HFFc6 (cell line): ENCODE measurements around the gene ZNF714. TPM values are rescaled to one million over a fixed set of nuclear protein-coding genes. Genes with fewer than 3 reads are reported as not detected.
"Not testable (repeated sequence)": the region's sequence is repeated elsewhere in the genome, so short reads cannot be mapped to it uniquely, and the experiment has no call there.

ENCODE experiments used
- DNase-seq: peaks from one replicate; pipeline ENCODE4 v3.0.0-alpha.2; 2018
- H3K27ac Mint-ChIP-seq: 2 replicates; pipeline ENCODE4 v1.8.0; 2020; ENCODE audit warnings: mild to moderate bottlenecking, mixed read lengths
- H3K27me3 Mint-ChIP-seq: 2 replicates; pipeline ENCODE4 v1.8.0; 2021; ENCODE audit warnings: mild to moderate bottlenecking, moderate library complexity, mixed read lengths; ENCODE audit not compliant: insufficient read depth
- H3K36me3 Mint-ChIP-seq: 2 replicates; pipeline ENCODE4 v1.8.0; 2021; ENCODE audit warnings: low read depth, mixed read lengths
- H3K4me1 Mint-ChIP-seq: 2 replicates; pipeline ENCODE4 v1.8.0; 2020; ENCODE audit warnings: low read depth, mixed read lengths
- H3K4me3 Mint-ChIP-seq: 2 replicates; pipeline ENCODE4 v1.8.0; 2020; ENCODE audit warnings: mild to moderate bottlenecking, moderate library complexity, mixed read lengths
- H3K9me3 Mint-ChIP-seq: 2 replicates; pipeline ENCODE4 v1.8.0; 2020; ENCODE audit warnings: mild to moderate bottlenecking, mixed read lengths
- total RNA-seq, 6 experiments: library from RNA; stranded (reverse); fragmentation: NEBNext Ultra II Directional; extraction: Animal tissue kit (Norgen Biotek cat#: 25700); gene quantifications; 2 replicates in 1 of 6; 3 replicates in 5 of 6; pipeline ENCODE4 v1.2.3, GENCODE V29; 2021
- TF ChIP-seq, protein P1 (sequence below): fragments of 200-600 bp; sonication (generic); IDR thresholded peaks from 2 replicates; pipeline ENCODE4 v1.5.0; 2021; ENCODE audit warnings: antibody characterized with exemption, mild to moderate bottlenecking

Gene ZNF714
- total RNA-seq, 6 experiments from 2014 or later, result 5.4 to 10.8 (median 8.6) TPM

DNA sequence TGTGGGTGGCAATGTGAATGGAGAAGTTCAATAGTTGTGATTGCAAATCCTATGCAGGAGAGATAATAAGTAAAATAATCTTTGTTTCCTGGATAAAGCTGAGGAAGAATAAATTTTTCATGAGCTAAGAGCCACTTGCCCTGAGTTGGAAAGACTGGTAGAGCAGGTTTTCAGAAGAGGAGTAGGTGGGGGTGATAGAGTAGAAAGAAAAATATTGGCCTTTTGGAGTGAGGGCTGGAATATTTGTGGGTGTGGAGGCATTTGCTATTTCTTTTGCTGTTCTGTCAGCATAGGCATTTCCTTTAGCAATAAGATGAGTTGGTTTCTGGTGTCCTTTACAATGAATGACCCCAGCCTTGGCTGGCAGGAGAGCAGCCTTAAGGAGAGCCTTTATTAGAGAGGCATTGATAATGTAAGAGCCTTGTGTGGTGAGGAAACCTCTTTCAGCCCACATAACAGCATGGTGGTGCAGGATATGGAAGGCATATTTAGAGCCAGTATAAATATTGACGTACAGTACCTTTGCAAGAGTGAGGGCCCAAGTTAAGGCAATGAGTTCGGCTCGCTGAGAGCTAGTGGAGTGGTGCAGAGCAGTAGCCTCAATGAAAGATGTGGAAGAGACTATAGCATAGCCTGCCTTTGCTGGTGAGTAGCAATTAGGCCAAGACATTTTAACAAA is 48.2 kb downstream of the ZNF714 start:
- Mint-ChIP-seq H3K9me3 (peaks cover 7% of the 10 kb centered on the region; the same call in 1 of the 2 replicates), H3K4me3 (no peak overlapping the region), H3K36me3 (peaks cover 17% of the 10 kb centered on the region), H3K27ac (no peak overlapping the region), H3K27me3 (peaks cover 2% of the 10 kb centered on the region; the same call in 1 of the 2 replicates), H3K4me1 (peaks cover 12% of the 10 kb centered on the region)
- TF ChIP-seq, protein P1, sequence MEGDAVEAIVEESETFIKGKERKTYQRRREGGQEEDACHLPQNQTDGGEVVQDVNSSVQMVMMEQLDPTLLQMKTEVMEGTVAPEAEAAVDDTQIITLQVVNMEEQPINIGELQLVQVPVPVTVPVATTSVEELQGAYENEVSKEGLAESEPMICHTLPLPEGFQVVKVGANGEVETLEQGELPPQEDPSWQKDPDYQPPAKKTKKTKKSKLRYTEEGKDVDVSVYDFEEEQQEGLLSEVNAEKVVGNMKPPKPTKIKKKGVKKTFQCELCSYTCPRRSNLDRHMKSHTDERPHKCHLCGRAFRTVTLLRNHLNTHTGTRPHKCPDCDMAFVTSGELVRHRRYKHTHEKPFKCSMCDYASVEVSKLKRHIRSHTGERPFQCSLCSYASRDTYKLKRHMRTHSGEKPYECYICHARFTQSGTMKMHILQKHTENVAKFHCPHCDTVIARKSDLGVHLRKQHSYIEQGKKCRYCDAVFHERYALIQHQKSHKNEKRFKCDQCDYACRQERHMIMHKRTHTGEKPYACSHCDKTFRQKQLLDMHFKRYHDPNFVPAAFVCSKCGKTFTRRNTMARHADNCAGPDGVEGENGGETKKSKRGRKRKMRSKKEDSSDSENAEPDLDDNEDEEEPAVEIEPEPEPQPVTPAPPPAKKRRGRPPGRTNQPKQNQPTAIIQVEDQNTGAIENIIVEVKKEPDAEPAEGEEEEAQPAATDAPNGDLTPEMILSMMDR, result no peak
- no peak for DNase-seq

DNA sequence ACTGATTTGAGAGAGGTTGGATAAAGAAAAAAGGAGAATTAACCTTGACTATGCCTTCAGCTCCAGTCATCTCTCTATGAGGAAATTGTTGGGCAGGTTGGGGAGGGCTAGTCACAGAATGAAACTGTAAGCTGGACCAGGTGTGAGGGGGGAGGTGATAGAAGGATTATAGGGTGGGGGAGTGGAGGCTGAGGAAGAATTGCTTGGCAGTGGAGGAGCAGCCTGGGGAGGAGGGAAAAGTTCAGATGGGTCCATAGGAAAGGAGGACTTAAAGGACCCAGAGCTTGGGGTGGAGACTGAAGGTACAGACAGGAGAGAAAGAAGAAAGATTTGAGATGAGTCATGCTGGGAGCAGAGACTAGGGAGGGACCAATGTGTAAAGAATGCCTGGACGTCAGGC is 51.6 kb downstream of the ZNF714 start:
- no peaks in the 10 kb centered on the region; the same call in 1 of the 2 replicates for H3K27me3 Mint-ChIP-seq
- H3K4me3 Mint-ChIP-seq, result no peak overlapping the region; the same call in 1 of the 2 replicates
- 0 out of 2 replicates have a peak, but pooled peaks cover 5% of the 10 kb centered on the region for H3K36me3 Mint-ChIP-seq
- TF ChIP-seq, protein P1, result no peak
- no peak overlapping the region for H3K27ac Mint-ChIP-seq
- peaks cover 7% of the 10 kb centered on the region; the same call in 1 of the 2 replicates for H3K9me3 Mint-ChIP-seq
- H3K4me1 Mint-ChIP-seq, result peaks cover 12% of the 10 kb centered on the region
- no peak for DNase-seq

DNA sequence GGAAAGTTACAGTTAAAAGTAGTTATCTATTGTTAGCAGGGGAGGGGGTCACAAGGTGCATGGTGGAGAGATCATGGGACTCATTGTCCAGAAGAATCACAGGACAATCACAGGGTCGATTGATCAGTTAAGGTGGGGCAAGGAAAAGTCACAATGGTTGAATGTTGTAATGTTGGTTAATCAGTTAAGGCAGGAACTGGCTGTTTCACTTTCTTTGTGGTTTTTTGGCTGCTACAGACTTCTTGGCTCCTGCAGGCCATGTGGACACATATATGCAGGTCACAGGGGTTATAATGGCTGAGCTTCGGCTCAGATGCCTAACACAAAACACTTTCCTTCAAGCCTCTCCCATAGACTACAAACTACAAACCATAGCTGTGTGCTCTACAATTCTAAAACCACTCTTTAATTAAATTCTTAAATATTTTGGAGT is 52.9 kb downstream of the ZNF714 start:
- Mint-ChIP-seq H3K4me1 (peaks cover 12% of the 10 kb centered on the region), H3K27ac (no peak overlapping the region), H3K36me3 (0 out of 2 replicates have a peak, but pooled peaks cover 5% of the 10 kb centered on the region), H3K27me3 (no peaks in the 10 kb centered on the region; the same call in 1 of the 2 replicates), H3K9me3 (peaks cover 6% of the 10 kb centered on the region; the same call in 1 of the 2 replicates), H3K4me3 (no peak overlapping the region)
- TF ChIP-seq, protein P1, result no peak
- DNase-seq, result no peak

DNA sequence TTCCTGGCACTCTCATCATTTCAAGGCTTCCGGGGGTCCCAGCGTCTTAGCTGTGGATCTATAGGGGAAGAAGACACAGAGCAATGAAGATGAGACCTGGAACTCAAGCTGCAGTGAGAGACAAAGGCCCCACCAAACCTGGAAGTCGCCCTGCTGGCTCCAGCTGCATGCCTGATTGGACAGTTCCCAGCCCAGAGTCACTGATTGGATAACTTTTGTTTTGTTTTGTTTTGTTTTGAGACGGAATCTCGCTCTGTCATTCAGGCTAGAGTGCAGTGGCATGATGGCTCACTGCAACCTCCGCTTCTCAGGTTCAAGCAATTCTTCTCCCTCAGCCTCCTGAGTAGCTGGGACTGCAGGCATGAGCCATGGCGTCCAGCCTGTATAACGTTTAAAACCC is 53.4 kb downstream of the ZNF714 start:
- Mint-ChIP-seq H3K4me3 (no peak overlapping the region), H3K36me3 (0 out of 2 replicates have a peak, but pooled peaks cover 5% of the 10 kb centered on the region), H3K27ac (no peak overlapping the region), H3K9me3 (peaks cover 1% of the 10 kb centered on the region; the same call in 1 of the 2 replicates), H3K4me1 (peaks cover 12% of the 10 kb centered on the region), H3K27me3 (no peaks in the 10 kb centered on the region; the same call in 1 of the 2 replicates)
- no peak for DNase-seq
- TF ChIP-seq, protein P1, result no peak

DNA sequence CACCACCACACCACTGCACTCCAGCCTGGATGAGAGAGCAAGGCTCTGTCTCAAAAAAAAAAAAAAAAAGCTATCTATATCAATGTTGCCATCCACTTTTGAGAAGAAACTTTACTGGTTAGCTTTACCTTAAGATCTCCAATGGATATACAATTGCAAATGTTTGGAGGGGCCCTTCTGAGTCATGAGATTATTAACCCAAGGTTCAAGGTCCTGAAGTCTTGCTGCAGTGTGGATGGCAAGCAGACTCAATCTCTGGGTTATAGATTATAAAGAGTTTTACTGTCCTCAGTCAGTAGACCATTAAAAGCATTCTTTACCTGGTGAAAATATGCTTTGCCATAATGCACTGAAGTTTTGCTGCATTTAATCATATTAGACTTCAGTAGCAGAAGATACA is 56.1 kb downstream of the ZNF714 start:
- DNase-seq, result no peak
- no peak overlapping the region for H3K27ac Mint-ChIP-seq
- TF ChIP-seq, protein P1, result no peak
- H3K36me3 Mint-ChIP-seq, result peaks cover 13% of the 10 kb centered on the region; the same call in 1 of the 2 replicates
- H3K9me3 Mint-ChIP-seq, result no peaks in the 10 kb centered on the region; the same call in 1 of the 2 replicates
- H3K4me3 Mint-ChIP-seq, result no peak overlapping the region
- peaks cover 28% of the 10 kb centered on the region for H3K4me1 Mint-ChIP-seq
- H3K27me3 Mint-ChIP-seq, result peaks cover 5% of the 10 kb centered on the region; the same call in 1 of the 2 replicates

DNA sequence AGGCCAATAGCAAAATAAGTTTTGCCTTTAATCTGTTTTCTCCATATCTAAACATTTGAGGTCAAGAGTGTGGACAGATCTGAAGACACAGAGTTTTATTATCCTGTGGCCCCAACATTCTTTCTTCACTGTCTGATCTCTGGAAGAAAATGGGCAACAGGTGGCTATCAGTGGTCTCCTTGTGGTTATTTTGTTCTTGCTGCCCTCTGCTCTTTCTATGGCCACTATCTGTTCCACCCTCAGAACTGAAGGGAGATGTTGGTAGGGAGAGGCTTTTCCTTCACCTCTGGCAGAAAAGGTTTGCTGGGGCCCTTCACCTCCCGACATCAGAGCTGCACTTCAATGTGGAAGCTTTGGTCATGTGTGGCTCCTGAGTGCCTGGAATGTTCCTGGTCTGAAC is 59.0 kb downstream of the ZNF714 start:
- Mint-ChIP-seq H3K36me3 (peaks cover 35% of the 10 kb centered on the region), H3K4me1 (peaks cover 28% of the 10 kb centered on the region)
- not testable (repeated sequence) for DNase-seq, H3K4me3 Mint-ChIP-seq, H3K9me3 Mint-ChIP-seq, H3K27me3 Mint-ChIP-seq, H3K27ac Mint-ChIP-seq
